HepG2 (cell line): ENCODE results near the gene CDC123. TPM values are rescaled to one million over a fixed set of nuclear protein-coding genes. Genes with fewer than 3 reads are reported as not detected.

Source experiments
- ATAC-seq: fragments of 200-7000 bp; cut with Tn5 transposase; 3 replicates; pipeline ENCODE4 v1.9.1; 2020; ENCODE audit warnings: mild to moderate bottlenecking, moderate library complexity
- BruUV-seq: library from RNA; stranded (reverse); fragments of 400-500 nt; replicated peaks from 2 replicates; lab custom pipeline; 2021; lab: Mats Ljungman, UMichigan
- CTCF ChIA-PET: fragments of 300-600 bp; formaldehyde crosslinking; extraction: SDS; loops from one replicate; lab custom pipeline; 2021; ENCODE audit warnings: low total read pairs, inconsistent platforms, low intra/inter-chr PET ratio; lab: Yijun Ruan, JAX
- POLR2A ChIA-PET: fragments of 350-600 bp; sonication (Branson Sonifier 250); formaldehyde crosslinking; loops from one replicate; lab custom pipeline; 2020; ENCODE audit warnings: antibody characterized with exemption, inconsistent platforms; lab: Yijun Ruan, JAX
- DNase-seq: peaks from one replicate; pipeline ENCODE4 v3.0.0-alpha.2; 2015; ENCODE audit warnings: low spot score
- FAIRE-seq: peaks from 3 replicates; lab custom pipeline; 2011; peaks lifted over from hg19 to GRCh38; lab: Jason Lieb, UNC
- H2AFZ ChIP-seq: one replicate; pipeline ENCODE4 v1.6.1; 2011; ENCODE audit warnings: low read length, inconsistent platforms
- H3K27ac ChIP-seq: fragments of 300-600 bp; 3 replicates; pipeline ENCODE4 v1.8.0; 2011; ENCODE audit warnings: mixed run types, mild to moderate bottlenecking, mixed read lengths, low read length, inconsistent platforms; ENCODE audit not compliant: insufficient read depth; ENCODE audit errors: extremely low read length
- H3K27me3 ChIP-seq, 2 experiments: fragments of 200-600 bp in 1 of 2; 2 replicates in 1 of 2; 3 replicates in 1 of 2; pipeline versions ENCODE4 v1.6.0 to v1.8.0; 2011; ENCODE audit warnings: low read length in 2 of 2, mild to moderate bottlenecking in 2 of 2, moderate library complexity in 2 of 2, inconsistent platforms in 1 of 2; ENCODE audit not compliant: insufficient read depth in 2 of 2, control insufficient read depth in 1 of 2
- H3K36me3 ChIP-seq, 2 experiments: fragments of 200-600 bp in 1 of 2; replicated peaks in 1 of 2; 2 replicates in 1 of 2; 3 replicates in 1 of 2; pipeline versions ENCODE4 v1.5.1 to v1.8.0; 2011; ENCODE audit warnings: low read length in 2 of 2, inconsistent platforms in 1 of 2; ENCODE audit not compliant: insufficient read depth in 2 of 2, control insufficient read depth in 1 of 2
- H3K4me1 ChIP-seq: 2 replicates; pipeline ENCODE4 v1.5.1; 2012; ENCODE audit warnings: low read length, inconsistent platforms; ENCODE audit not compliant: insufficient read depth
- H3K4me2 ChIP-seq: 2 replicates; pipeline ENCODE4 v1.6.0; 2011; ENCODE audit warnings: low read depth, low read length, inconsistent platforms
- H3K4me3 ChIP-seq, 3 experiments: fragments of 200-600 bp in 1 of 3; sonication (generic), shearing (Covaris generic) in 1 of 3; replicated peaks in 1 of 3; 2 replicates each; pipeline ENCODE4 v1.5.1; 2011 to 2016; ENCODE audit warnings: low read length in 3 of 3, inconsistent platforms in 2 of 3, low read depth in 2 of 3, mild to moderate bottlenecking in 2 of 3, control low read depth in 1 of 3, mixed read lengths in 1 of 3; ENCODE audit not compliant: insufficient read depth in 1 of 3
- H3K79me2 ChIP-seq: one replicate; pipeline ENCODE4 v1.6.1; 2011; ENCODE audit warnings: low read length, inconsistent platforms; ENCODE audit not compliant: insufficient read depth
- H3K9ac ChIP-seq: 2 replicates; pipeline ENCODE4 v1.6.0; 2011; ENCODE audit warnings: mild to moderate bottlenecking, low read depth, low read length, inconsistent platforms; ENCODE audit not compliant: insufficient read depth
- H3K9me3 ChIP-seq: 2 replicates; pipeline ENCODE4 v1.5.1; 2012; ENCODE audit warnings: mild to moderate bottlenecking, low read length
- H4K20me1 ChIP-seq: 2 replicates; pipeline ENCODE4 v1.6.0; 2011; ENCODE audit warnings: inconsistent platforms, mild to moderate bottlenecking, low read length, moderate library complexity; ENCODE audit not compliant: insufficient read depth
- CENPX ChIP-seq: sonication (generic); formaldehyde crosslinking; IDR thresholded peaks from 2 replicates; pipeline ENCODE4 v1.9.0; 2021; ENCODE audit warnings: mild to moderate bottlenecking, missing genetic modification reagents, moderate library complexity
- FOXK1 ChIP-seq: sonication (generic); formaldehyde crosslinking; IDR thresholded peaks from 2 replicates; pipeline ENCODE4 v1.4.0; 2020; ENCODE audit warnings: low read depth, missing genetic modification reagents, borderline replicate concordance
- FOXO1 ChIP-seq: sonication (generic); formaldehyde crosslinking; IDR thresholded peaks from 2 replicates; pipeline ENCODE4 v1.4.0; 2020; ENCODE audit warnings: missing genetic modification reagents
- HCFC1 ChIP-seq: fragments of 150-350 bp; IDR thresholded peaks from 2 replicates; pipeline ENCODE4 v1.6.1; 2014; ENCODE audit warnings: low read depth, low read length
- JUND ChIP-seq: sonication (generic); formaldehyde crosslinking; IDR thresholded peaks from 2 replicates; pipeline ENCODE4 v1.8.0; 2022; ENCODE audit warnings: mild to moderate bottlenecking, missing genetic modification reagents
- LCORL ChIP-seq, 2 experiments: fragments of 450-650 bp in 1 of 2; sonication (generic) in 1 of 2; formaldehyde crosslinking in 1 of 2; IDR thresholded peaks; 2 replicates each; pipeline versions ENCODE4 v1.5.0 to v1.6.1; 2017 to 2020; ENCODE audit warnings: antibody characterized with exemption in 1 of 2, missing genetic modification reagents in 1 of 2
- PAXIP1 ChIP-seq: sonication (generic); formaldehyde crosslinking; conservative IDR thresholded peaks from 2 replicates; pipeline ENCODE4 v1.4.0; 2020; ENCODE audit warnings: mild to moderate bottlenecking, missing genetic modification reagents, moderate library complexity
- POLR2AphosphoS2 ChIP-seq: IDR thresholded peaks from 2 replicates; pipeline ENCODE4 v1.6.1; 2011; ENCODE audit warnings: low read depth, low read length, improper control_type of control experiment
- SALL1 ChIP-seq: sonication (generic); formaldehyde crosslinking; IDR thresholded peaks from 2 replicates; pipeline ENCODE4 v1.8.0; 2022; ENCODE audit warnings: mild to moderate bottlenecking, missing genetic modification reagents
- XRCC5 ChIP-seq: fragments of 200-400 bp; formaldehyde crosslinking; optimal IDR thresholded peaks from 2 replicates; pipeline ENCODE3; 2017; ENCODE audit warnings: mild to moderate bottlenecking, low read length
- ZBTB46 ChIP-seq: sonication (generic); formaldehyde crosslinking; IDR thresholded peaks from 2 replicates; pipeline ENCODE4 v1.4.0; 2020; ENCODE audit warnings: mild to moderate bottlenecking, missing genetic modification reagents, borderline replicate concordance
- ZBTB7B ChIP-seq: sonication (generic); formaldehyde crosslinking; IDR thresholded peaks from 2 replicates; pipeline ENCODE4 v1.4.0; 2020; ENCODE audit warnings: missing genetic modification reagents
- ZNF230 ChIP-seq: sonication (generic); formaldehyde crosslinking; IDR thresholded peaks from 2 replicates; pipeline ENCODE4 v1.4.0; 2020; ENCODE audit warnings: mild to moderate bottlenecking, missing genetic modification reagents
- WGBS: methylation state at CpG from one replicate; pipeline ENCODE4 v1.1.6; 2017; ENCODE audit warnings: low lambda C conversion rate; 5-methylcytosine and 5-hydroxymethylcytosine counted together
- in situ Hi-C: cut with HindIII; loops from 2 replicates; pipeline ENCODE4 v1.10.0; 2017; ENCODE audit warnings: low pct_unique_long_range_greater_than_20kb; ENCODE audit not compliant: extremely low pct_ligation_motif_present
- intact Hi-C: fragments of 100-400 bp; cut with micrococcal nuclease; formaldehyde crosslinking; loops from one replicate; pipeline ENCODE4 v1.10.0; 2022; ENCODE audit not compliant: unreplicated experiment
- polyA plus RNA-seq, 8 experiments: library from polyadenylated mRNA; depleted of rRNA in 3 of 8; stranded (reverse) in 7 of 8; unstranded in 1 of 8; fragments of >200 nt; fragmentation: Illumina TruSeq in 4 of 8; extraction: Trizol in 4 of 8; gene quantifications; 2 replicates each; pipeline versions ENCODE4 v1.2.1 to v1.2.3, GENCODE V29; 2011 to 2016; ENCODE audit warnings: low read depth in 4 of 8, missing spikeins in 1 of 8, mixed read lengths in 1 of 8; ENCODE audit not compliant: insufficient read depth in 1 of 8
- total RNA-seq, 5 experiments: library from RNA; depleted of rRNA; stranded (reverse); fragments of >200 nt; fragmentation: Illumina TruSeq; extraction: Trizol; gene quantifications; 2 replicates each; pipeline ENCODE4 v1.2.3, GENCODE V29; 2016; ENCODE audit warnings: low read depth in 1 of 5
- TF ChIP-seq, protein P1 (sequence below): IDR thresholded peaks from 2 replicates; pipeline ENCODE4 v1.6.1; 2018; ENCODE audit warnings: missing genetic modification reagents, mild to moderate bottlenecking, missing compliant biosample characterization

The CDC123 gene
- total and polyA plus RNA-seq, 2 of the 13 experiments (the other 11 are each of a cell fraction or from before 2014, with no cell fraction given), result 63.3 to 153 TPM

- TF ChIP-seq ZNF230 (no peak), JUND (CRISPR knock-in tag) (no peak), XRCC5 (no peak), FOXK1 (CRISPR knock-in tag) (0 out of 2 replicates have a peak, but pooled peaks have one; percentile 19), ZBTB7B (CRISPR knock-in tag) (0 out of 2 replicates have a peak, but pooled peaks have one; percentile 18), CENPX (CRISPR knock-in tag) (no peak), POLR2AphosphoS2 (no peak)
These were observed 41.6 kb downstream of the CDC123 start (continued) for GRCh38 chr10:12237265-12238220.

- no peak overlapping the region for H3K4me2 ChIP-seq
- WGBS, result 38% methylated on average over 8 of the region's 8 CpGs
- peaks cover 11 to 36% of the 10 kb centered on the region in 2 experiments for H3K36me3 ChIP-seq
- in situ Hi-C loops (no loop called here), intact Hi-C loops (no loop called here)
- H3K9ac ChIP-seq, result peak overlapping the region; percentile 30; the same call in 1 of the 2 replicates
- H3K27me3 ChIP-seq, result no peaks in the 10 kb centered on the region
- H3K79me2 ChIP-seq, result peaks cover 3% of the 10 kb centered on the region
- H3K9me3 ChIP-seq, result no peaks in the 10 kb centered on the region
- peak overlapping the region; percentile 74 for H3K27ac ChIP-seq
- FAIRE-seq (peak; percentile 70), ATAC-seq (peak; percentile 70), DNase-seq (peak; percentile 83)
- no TSS peak for BruUV-seq
- CTCF ChIA-PET, result no interaction called here
- no peak overlapping the region for H3K4me3 ChIP-seq
- no peaks in the 10 kb centered on the region for H4K20me1 ChIP-seq
- H3K4me1 ChIP-seq, result peaks cover 51% of the 10 kb centered on the region
- H2AFZ ChIP-seq, result no peak overlapping the region
- POLR2A ChIA-PET, result interaction anchor here (0.9 kb wide), 1 partner anchor 43 kb away, joined by 3 read pairs; the partner anchor contains the start of genes CDC123 and NUDT5
- TF ChIP-seq FOXK1 (CRISPR knock-in tag) (0 out of 2 replicates have a peak, but pooled peaks have one; percentile 18), SALL1 (CRISPR knock-in tag) (peak; percentile 88), ZBTB46 (no peak), FOXO1 (CRISPR knock-in tag) (peak; percentile 46; the same call in 1 of the 2 replicates), HCFC1 (no peak), LCORL (IDR thresholded peaks at IDR 0.05) (no peak), LCORL (CRISPR knock-in tag; IDR thresholded peaks at IDR 0.05) (peak; percentile 21; the same call in 1 of the 2 replicates), PAXIP1 (peak; percentile 61)
- TF ChIP-seq, protein P1, sequence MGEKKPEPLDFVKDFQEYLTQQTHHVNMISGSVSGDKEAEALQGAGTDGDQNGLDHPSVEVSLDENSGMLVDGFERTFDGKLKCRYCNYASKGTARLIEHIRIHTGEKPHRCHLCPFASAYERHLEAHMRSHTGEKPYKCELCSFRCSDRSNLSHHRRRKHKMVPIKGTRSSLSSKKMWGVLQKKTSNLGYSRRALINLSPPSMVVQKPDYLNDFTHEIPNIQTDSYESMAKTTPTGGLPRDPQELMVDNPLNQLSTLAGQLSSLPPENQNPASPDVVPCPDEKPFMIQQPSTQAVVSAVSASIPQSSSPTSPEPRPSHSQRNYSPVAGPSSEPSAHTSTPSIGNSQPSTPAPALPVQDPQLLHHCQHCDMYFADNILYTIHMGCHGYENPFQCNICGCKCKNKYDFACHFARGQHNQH (CRISPR knock-in tag), result peak; percentile 65; the same call in 1 of the 2 replicates
These were observed 42.8 kb downstream of the CDC123 start for GRCh38 chr10:12238821-12239220.
